EL (cell line): ENCODE measurements around the gene COX5B.
"Not testable (repeated sequence)": the region's sequence is repeated elsewhere in the genome, so short reads cannot be mapped to it uniquely, and the experiment has no call there.

ENCODE experiments used
- DNase-seq: peaks from one replicate; pipeline ENCODE4 v3.0.0-alpha.2; 2016

COX5B gene

GRCh38 chr2:97654791-97655190 is 8.9 kb downstream of the COX5B start:
- no peak for DNase-seq

- DNase-seq = no peak
These were observed 10.4 kb downstream of the COX5B start for GRCh38 chr2:97656129-97656755.

- no peak for DNase-seq
These were observed 11.2 kb downstream of the COX5B start for GRCh38 chr2:97656905-97657587.

- no peak for DNase-seq
These were observed 12.3 kb downstream of the COX5B start for GRCh38 chr2:97657986-97658690.

- no peak for DNase-seq
These were observed 12.9 kb downstream of the COX5B start for GRCh38 chr2:97658691-97659157.

- DNase-seq = no peak
These were observed 13.6 kb downstream of the COX5B start for GRCh38 chr2:97659256-97660043.

- DNase-seq = no peak
These were observed 14.3 kb downstream of the COX5B start for GRCh38 chr2:97660044-97660774.

- DNase-seq = peak; percentile 32
These were observed 15.0 kb downstream of the COX5B start for GRCh38 chr2:97660775-97661389.

GRCh38 chr2:97661927-97662326 is 16.1 kb downstream of the COX5B start:
- no peak for DNase-seq

- DNase-seq = no peak
These were observed 16.6 kb downstream of the COX5B start for GRCh38 chr2:97662386-97662894.

- DNase-seq = peak; percentile 98
These were observed 17.2 kb downstream of the COX5B start for GRCh38 chr2:97662895-97663625.

GRCh38 chr2:97663626-97663961 is 17.7 kb downstream of the COX5B start:
- DNase-seq = no peak

- peak; percentile 98 for DNase-seq
These were observed 18.2 kb downstream of the COX5B start, which contains the start of gene ACTR1B for GRCh38 chr2:97663962-97664635. ACTR1B (minus strand) TSS chr2:97664044; CDS start chr2:97663890, 154 bp downstream.

GRCh38 chr2:97664636-97664970 is 18.7 kb downstream of the COX5B start:
- DNase-seq = peak; percentile 45

GRCh38 chr2:97669448-97669847 is 23.6 kb downstream of the COX5B start, which contains the start of gene C2orf92:
C2orf92 (plus strand) TSS chr2:97669713; CDS start chr2:97669789, 76 bp downstream.
- DNase-seq = no peak

GRCh38 chr2:97670471-97670870 is 24.6 kb downstream of the COX5B start:
- DNase-seq = no peak

GRCh38 chr2:97671526-97671925 is 25.7 kb downstream of the COX5B start:
- DNase-seq = no peak

- not testable (repeated sequence) for DNase-seq
These were observed 26.8 kb downstream of the COX5B start for GRCh38 chr2:97672606-97673140.

- peak; percentile 19 for DNase-seq
These were observed 27.5 kb downstream of the COX5B start for GRCh38 chr2:97673182-97673914.
